DMS 273 (cell line): Measurements from ENCODE around the gene ABLIM1.

Experiments used
- DNase-seq: peaks from one replicate; lab custom pipeline; 2025; ENCODE audit not compliant: unreplicated experiment; lab: John Stamatoyannopoulos, UW

Gene ABLIM1

DNA sequence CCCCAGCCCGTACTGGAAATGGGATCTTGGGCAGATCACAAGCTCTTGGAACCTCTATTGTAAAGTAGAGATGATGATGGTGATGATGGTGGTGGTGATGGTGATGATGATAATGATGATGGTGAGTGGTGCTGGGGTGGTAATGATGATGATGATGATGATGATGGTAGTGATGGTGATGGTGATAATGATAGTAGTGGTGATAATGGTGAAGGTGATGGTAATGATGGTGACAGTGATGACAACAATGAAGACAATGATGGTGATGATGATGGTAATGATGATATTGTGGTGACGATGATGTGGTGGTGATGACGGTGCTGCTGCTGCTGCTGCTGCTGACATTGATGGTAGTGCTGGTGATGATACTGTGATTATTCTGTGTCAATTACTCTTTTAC is 162.8 kb downstream of the ABLIM1 start:
- no peak for DNase-seq

DNA sequence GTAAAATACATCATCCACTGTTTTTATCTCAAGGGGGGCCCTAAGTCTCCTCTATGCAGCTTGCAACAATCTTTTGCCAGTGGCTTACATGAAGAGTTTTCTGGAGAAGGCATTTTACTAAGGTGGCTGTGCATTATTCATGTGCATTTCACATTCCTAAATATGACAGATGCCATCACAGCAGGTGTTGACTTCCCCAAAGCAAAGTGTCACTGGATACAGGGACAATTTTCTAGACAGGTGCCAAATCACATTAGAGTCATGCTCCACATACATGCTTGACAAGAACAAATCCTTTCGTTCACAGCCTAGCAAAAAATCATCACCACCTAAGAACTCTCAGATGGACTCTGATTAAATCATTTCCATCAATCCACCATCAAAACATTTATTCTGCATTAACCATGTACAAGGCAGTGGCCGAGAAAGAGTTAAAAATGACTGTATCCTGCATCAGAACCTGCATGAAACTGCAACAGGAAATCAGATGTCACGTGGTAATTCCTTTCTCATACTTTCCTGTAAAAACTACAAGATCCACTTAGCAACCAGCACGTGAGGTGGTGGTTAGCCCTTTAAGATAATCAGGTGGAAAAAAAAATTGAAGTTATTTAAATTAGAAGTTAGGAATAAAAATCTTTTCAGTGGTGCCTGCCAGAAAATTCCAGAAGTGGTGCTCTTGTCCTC is 165.6 kb downstream of the ABLIM1 start:
- DNase-seq, result peak; percentile 51

DNA sequence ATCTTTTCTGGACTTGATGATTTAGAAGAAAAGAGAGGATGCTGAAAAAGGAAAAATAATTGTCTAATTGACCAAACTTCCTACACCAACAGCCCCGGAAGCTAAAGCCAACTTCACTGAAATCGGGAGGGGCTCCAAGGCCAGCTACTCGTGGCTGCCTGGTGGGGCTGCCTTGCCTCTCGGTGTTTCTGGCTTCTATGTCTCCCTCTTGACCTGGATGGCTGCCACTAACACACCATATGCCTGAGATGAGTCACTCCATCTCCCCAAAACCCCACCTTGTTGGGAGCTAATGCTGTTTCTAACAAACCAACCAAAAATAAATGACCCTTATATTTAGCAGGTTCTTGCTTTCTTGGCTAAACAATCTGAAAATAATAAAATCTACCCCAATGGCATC is 166.1 kb downstream of the ABLIM1 start:
- DNase-seq, result peak; percentile 76

DNA sequence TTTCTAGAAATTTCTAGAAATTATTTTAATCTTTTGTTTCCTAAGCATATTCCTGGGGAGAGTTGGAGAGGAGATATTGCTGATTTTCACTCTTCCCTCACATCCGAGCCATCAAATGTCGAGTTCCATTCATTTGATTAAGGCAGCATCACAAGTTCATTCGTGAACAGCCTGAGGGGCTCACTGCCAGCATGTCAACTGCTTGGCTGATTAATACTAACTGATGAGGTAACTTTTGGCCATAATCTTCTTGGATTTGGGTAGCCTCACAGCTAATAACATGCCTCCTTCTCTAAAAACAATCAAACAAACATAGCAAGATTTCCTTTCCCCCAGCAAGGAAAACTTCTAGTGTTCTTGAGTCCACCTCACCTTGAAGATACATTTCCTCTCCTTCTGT is 166.7 kb downstream of the ABLIM1 start:
- peak; percentile 10 for DNase-seq

DNA sequence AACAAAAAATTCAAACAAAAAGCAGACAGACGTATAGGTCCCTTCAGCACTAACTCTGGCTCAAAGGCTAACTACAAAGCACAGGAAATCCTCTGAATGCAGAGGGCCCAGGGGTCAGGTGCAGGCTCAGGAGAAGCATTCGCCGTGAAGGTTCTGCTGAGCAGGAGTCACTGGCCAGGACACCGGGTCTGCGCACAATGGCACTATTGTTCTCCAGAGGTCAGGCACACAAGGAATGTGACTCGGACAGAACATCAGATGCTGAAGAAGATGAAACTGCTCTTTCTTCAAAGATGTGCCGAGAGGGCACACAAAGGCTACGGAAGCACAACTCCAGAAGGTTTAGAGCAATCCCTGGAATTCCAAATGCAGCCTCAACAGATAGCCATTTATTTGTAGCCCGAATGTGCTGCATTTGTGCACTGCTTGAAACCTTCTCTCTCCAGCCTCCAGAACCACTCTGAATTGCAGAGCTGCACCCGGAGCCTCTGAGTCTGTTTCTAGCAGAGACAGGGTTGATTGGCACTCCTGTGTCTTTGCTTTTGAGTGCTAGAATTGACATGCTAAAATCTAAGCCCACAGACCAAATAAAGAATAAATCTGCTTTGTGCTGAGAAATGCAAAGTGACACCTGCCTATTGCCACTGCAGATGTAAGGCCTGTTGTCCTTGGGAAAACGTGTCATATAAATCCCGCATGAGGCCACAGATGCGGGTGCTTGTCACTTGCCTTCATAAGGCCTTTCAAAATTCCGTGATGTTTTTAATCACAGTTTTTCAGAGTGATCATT is 168.4 kb downstream of the ABLIM1 start:
- no peak for DNase-seq

DNA sequence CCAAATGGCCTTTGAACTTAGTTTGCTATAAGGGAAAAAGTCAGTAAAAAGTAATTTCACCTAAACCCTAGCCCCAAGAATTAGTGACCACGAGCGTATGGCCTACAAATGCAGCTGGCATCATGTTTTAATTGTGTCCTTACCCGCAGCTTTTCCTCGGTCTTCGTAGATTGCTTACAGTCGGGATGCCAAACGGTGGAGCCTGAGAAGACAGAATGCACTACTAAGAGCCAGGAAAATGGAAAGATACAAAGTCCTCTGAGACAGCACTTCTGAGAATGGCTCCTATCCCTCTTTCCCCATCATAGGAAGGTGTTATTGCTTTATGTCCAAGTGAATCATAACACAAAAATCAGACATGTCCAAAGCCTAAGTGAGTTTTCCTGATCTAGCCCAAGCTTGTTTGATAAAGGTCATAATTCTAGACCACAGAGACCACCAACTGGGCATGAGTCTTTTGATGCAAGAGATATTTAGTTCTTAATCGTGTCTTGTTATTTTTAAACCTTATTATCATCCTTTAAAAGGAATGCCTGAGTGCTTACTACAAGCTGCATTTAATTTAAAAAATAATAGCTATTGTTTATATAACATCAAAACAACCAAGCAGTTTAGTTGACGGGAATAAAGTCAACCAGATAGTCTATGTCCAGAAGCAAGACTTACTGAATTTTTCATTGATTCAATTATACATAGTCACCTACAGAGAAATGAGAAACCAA is 170.1 kb downstream of the ABLIM1 start:
- no peak for DNase-seq

DNA sequence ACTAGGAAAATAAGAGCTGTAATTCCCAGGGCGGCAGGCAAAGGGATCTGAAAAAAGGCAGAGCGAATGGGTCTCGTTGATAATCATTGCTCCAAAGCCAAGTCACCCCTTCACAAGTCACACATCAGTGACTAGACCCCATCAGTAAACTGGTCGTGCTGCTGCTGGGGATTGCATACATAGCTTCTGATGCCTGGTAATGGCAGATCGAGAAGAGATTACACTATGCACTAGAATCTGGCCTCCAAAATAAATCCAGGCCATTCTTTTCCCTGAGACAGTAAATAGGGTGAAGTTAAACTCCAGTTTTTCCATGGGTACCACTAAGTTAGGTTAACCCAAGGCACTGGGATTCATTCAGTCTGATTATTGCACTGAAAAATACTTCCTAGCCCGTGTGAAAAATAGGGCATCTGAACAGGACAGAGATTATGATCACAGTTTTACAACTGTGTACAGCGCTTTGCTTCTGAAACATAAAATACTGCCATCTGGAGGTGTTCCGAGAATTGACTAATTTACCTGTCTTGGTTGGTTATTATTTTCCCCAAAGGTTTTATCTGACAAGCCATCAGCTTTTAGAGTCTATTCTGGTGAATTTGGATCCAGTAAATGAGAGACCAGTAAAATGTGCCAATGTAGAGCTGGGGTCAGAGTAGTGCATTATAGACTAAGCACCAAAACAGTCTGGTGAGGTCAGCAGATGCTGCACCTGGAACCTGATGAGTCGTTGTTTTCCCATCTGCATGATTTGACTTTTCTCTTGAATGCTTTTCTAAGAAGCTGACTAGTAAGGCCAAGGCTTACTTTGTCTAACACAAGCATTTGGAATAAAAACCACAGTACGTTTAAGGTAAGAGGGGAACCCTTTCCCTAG is 170.9 kb downstream of the ABLIM1 start:
- DNase-seq, result peak; percentile 9

DNA sequence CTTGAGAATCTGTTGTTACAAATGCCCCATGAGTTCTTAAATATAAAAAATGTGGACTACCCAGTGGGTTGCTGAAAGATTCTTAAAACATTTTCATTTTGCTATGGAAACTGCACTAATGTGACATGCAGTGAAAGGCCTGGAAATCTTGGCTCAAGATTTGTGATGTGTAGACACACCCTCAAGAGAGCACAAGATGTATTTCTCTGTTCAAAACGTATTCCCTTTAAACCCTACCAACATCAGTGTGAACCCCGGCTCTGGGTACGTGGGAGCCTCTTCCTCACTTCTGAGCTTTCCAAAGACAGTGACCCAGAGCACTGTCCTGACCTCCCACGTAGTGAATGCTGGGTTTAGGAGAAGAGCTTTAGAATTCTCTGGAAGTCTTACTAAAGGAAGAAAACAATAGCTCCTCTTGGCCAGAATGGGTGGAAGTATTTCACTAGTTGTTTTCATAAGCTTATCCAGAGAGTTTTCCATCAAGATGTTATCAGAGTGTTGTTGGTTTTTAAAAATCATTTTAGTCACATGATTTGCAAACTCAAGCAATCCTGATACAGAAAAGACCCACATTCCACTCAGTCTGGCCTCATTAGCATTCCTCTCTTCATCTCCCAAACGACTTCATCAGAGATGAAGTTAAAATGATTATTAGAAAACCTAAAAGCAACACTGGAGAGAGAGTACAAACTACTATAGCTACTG is 172.2 kb downstream of the ABLIM1 start:
- DNase-seq, result no peak

DNA sequence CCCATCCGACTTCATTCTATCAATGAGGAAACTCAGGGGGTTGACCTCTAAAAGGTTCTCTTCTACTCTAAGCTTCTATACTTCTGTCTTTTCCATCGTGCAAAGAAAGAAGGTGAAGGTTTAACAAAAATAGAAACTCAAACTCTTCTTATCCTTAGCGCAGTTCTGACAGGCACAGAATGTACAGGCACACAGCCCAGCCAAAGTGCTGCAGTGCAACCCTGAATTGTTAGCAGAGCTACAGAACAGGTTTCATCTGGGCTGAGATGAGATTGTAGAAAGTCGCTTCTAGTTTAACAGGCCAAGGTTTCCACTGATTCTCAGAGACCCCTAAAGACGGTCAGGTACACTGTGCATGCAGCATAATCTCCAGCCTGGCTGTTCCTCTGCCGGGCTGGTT is 174.5 kb downstream of the ABLIM1 start:
- DNase-seq, result no peak

DNA sequence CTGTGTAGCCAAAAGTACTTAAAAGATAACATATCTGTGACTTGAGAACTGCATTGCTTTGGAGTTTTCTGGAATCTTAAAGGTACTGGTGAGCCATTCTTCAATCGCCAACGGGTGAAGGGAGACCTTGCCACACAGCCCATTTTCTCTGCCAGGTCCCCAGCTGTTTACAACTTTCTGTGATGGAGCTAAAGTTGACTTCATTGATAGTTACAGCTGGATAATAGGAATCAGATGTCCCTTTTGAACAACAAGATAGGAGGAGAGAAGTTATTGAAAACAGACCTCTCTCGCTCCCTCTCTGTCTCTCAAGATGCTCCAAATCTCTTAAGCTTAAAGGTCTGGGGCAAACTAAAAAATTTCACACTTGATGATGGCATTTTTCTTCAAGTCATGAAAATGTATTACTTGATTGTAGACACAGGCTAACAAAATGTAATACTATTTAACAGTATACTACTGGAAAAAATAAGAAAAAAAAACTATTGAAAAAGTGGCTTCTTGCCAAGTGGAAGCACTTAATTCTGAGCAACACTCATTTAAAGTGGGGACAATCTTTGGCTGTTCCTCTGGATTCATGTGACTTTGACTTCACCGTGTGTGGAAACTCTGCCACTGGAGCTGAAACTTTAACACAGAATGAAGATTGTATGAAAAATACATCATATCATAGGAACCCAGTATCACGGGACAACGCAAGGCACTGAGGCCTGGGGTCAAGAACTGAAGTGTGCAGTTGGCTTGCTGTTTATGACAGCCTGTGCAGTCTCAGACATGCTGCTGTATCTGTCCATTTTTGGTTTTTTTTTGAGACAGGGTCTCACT is 175.4 kb downstream of the ABLIM1 start:
- DNase-seq, result no peak

DNA sequence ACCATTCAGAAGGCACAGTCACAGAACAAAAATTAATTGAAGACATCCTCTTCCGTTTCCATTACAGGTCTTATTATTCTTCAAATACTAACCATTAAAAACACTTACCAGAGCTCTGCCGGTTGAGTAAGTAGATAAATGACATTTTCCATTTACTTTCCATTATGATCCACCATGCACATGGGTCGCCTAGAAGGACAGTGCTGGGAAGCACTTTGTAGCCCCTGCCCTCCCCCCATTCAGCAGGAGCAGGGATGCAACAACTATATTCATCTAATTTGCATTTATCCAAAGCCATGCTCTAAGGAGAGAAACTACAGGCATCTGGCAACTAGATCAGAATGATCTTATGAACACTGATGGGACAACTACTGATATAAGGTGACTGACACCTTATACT is 177.0 kb downstream of the ABLIM1 start:
- no peak for DNase-seq

DNA sequence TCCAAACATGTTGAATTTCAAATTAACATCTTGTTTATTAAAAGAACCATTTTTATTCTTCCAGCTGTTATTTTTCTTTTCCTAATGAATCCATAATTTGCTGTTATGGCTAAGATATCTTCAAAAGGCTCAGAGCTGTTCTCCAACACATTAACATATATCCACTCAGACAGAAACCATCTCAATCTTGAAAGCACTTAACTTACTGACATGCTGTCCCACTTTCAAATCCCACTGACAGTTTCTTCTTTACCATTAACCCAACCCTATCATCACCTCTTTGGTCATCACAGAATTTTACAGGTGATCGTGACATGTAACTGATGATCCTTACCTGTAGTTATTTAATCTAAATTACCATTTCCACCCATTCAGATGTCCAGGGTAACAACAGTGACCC is 178.2 kb downstream of the ABLIM1 start:
- no peak for DNase-seq

DNA sequence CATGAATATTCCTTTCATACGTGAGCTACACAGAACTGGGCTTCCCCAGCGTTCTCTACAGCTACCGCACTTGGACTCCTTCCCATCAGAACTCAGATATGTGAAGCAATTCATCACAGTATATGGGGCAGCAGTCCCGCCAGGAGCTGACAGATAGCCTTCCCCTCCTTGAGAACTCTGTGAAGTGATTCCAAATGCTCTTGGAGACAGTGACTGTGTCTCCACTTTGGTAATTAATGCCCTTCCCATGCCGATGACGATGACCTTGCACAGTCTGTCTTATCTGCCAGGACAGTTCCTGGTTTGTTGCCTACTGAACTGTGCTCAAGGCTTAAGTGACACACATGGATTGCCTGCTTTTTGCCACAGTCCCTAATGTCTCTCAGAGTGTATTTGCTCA is 178.8 kb downstream of the ABLIM1 start:
- no peak for DNase-seq

DNA sequence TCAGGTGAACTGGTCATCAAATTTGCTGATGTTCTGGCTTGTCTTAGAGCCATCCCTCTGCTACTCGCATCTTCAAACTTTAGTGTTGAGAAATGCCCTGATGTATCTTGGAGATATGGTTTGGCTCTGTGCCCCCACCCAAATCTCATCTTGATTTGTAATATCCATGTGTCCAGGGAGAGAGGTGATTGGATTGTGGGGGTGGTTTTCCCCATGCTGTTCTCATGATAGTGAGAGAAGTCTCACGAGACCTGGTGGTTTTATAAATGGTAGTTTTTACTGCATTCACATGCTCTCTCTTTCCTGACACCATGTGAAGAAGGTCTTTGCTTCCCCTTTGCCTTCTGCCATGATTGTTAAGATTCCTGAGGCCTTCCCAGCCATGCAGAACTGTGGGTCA is 179.8 kb downstream of the ABLIM1 start:
- no peak for DNase-seq

DNA sequence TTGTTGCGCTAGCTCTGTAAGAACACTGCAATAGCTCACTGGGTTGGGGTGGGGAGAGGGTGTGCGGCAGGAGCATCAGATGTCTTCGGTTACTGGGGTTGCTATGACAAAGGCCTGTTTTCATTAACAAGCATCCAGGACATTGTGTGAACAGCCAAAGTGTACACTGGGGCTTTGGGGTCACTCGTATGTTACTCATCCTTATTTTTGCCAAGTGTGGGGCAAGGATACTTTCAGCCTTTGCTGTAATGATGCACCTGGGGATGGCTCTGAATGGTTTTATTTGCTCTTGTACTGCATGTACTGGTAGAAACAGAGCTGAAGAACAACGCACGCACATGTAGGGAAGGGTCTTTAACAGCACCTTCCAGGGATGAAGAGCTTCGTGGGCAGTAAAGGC is 180.8 kb downstream of the ABLIM1 start:
- no peak for DNase-seq

DNA sequence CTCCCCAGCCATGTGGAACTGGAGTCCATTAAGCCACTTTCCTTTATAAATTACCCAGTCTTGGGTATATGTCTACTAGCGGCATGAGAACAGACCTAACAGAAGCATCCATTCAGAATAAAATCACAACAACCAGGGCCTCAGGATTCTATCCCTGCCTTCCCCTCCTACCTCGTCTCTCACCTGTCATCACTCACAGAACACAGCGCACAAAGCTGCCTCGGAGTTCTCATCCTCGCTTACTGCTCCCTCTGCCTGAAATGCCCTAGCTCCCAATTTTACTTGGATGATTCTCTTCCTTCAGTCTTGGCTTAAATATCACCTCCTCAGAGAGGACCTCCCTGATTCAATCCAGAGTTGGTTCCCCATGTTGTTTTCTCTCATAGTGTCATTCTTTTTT is 183.1 kb downstream of the ABLIM1 start:
- no peak for DNase-seq

DNA sequence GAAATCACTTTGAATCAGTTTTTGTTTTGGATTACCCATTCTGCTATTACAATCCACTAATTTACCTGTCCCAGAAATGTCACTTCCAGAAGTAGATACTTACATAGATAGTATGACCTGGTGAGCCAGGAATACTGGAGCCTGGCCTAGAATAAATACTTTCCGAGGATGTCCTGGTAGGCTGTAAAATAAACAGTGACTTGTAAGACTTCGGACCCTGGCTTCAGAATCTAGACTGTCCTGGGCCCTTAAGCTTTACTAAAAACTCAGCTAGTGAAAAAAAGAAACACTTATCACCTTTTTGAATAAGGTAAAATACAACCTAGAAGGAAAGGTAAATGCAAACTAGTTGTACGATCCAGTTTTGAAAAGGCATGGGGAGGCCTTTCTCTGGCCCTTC is 184.3 kb downstream of the ABLIM1 start:
- DNase-seq, result no peak

DNA sequence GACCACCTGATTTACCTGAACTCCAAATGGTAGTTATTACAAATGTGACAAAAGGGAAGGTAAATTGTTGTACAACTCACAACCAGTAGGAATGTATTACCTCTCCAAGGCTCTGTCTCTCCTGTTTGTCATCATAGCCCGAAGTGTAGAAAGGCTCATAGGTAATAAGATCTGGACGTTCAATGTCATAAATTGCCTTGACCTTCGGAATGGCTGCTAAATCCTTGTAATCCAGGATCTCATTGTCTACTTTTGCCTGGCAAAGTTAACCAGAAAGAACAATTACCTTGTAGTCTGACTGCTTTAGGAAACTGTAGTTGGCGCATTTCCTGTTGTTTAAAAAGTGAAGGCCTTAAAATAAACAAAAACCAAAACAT is 185.2 kb downstream of the ABLIM1 start:
- DNase-seq, result no peak
